RWPE1 (cell line): ENCODE results near the gene PROCA1.

Source experiments
- CTCF ChIA-PET: fragments of 350-600 bp; sonication (Branson Sonifier 250); formaldehyde crosslinking; extraction: SDS; loops from one replicate; lab custom pipeline; 2021; lab: Yijun Ruan, JAX
- POLR2A ChIA-PET: fragments of 400-600 bp; formaldehyde crosslinking; extraction: SDS; loops from one replicate; lab custom pipeline; 2020; ENCODE audit warnings: antibody characterized with exemption; ENCODE audit not compliant: low non-redundant PET; lab: Yijun Ruan, JAX
- DNase-seq: peaks from one replicate; pipeline ENCODE4 v3.0.0; 2012; ENCODE audit warnings: low spot score
- H3K27ac ChIP-seq: fragments of 450-650 bp; 2 replicates; pipeline ENCODE4 v1.5.1; 2017
- CTCF ChIP-seq: fragments of 450-650 bp; conservative IDR thresholded peaks from 2 replicates; pipeline ENCODE4 v1.5.1; 2017; ENCODE audit warnings: low read depth, mild to moderate bottlenecking

The PROCA1 gene

DNA sequence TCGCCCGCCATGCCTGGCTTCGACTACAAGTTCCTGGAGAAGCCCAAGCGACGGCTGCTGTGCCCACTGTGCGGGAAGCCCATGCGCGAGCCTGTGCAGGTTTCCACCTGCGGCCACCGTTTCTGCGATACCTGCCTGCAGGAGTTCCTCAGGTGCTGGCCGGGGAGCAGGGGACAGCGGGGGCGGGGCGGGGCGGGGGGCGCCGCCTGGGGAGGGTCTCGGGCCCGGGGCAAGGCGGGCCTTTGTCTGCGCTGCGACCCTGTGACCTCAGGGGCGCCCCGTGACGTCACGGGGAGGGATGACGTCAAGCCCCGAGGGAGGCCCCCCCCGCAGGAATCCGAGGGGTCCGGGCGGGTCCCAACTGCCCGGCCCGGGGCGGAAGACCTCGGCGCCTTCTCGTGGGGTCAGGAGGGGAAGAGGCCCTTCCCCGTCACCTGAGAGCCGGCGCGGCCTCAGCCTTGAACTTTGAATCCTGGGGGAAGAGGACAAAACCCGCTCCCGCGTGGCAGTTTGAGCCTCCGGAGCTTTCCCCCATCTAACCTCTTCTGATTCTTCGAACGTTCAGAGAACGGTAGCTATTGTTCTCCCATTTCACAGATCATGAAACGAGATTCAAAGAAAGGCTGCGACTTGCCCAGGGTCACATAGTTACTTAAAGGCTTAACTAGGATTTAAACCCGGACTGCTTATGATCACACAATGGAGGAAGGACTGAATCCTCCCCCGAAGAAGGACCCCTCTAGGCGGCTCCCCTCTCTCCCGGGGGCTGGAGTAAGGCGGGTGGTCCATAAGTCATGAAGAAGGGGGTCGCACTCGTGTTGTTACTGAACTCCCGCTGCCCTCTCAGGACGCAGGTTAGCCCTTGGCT lies 32.6 kb upstream of the PROCA1 start:
- DNase-seq = peak; percentile 76
- CTCF ChIA-PET = interaction anchor here (14.3 kb wide), 1 partner anchor 18 kb away, joined by 249 read pairs; the partner anchor contains the start of genes NEK8 and TLCD1
- peak overlapping the region; percentile 100 for H3K27ac ChIP-seq
- TF ChIP-seq CTCF = no peak
- POLR2A ChIA-PET = interaction anchor here (0.8 to 6.8 kb wide), 2 partner anchors 18 to 25 kb away, joined by 3 to 95 read pairs; partner anchors contain the start of genes NEK8, RPL23A and TLCD1

DNA sequence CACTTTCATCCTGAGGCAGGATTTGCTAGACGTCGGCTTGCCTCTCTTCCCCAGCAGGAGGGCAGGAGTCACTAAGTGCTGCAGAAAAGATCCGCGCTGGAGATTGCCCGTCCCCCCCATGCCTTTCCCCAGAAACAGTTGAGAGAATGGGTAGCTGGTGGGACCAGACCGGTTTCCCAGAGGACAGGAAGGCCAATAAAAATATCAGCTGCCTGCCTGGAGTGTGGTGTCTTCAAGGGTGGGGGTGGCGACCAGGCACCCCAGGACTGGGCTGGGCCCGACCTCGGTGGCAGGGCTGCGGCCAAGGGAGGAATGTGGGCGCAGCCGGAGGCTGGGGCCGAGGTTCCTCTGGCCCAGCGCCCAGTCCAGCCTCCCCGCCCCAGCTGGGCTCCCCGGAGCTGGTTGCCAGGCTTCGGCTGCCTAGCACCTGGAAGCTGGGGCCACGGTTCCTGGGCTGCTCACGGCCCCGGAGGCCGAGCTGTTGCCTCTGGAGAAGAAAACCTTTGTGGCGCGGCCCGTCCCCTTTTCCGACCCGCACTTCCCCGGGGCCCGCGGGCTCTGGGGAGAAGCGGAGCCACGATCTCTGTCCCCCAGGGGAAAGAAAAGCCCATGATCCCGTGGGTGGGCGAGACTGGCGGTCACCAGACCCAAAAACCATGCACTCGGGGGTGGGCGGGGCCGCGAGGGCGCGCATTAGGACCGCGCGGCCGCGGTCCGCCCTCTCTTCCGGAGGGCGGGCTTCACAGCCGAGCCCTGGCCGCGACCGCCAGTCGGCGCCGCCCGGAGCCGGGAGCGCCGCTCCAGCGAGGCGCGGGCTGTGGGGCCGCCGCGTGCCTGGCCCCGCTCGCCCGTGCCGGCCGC lies 31.8 kb upstream of the PROCA1 start, which contains the start of gene TRAF4:
TSS of gene TRAF4 (plus strand) at position 769 of the 861 bp plus-strand sequence. CDS start 102 bp downstream, outside the sequence.
- TF ChIP-seq CTCF = 0 out of 2 replicates have a peak, but pooled peaks have one; percentile 7
- DNase-seq = peak; percentile 93
- peak within 1 kb of the TSS; percentile 100 for H3K27ac ChIP-seq
- ChIA-PET POLR2A (interaction anchor here (1.1 to 6.8 kb wide), 2 partner anchors 17 to 24 kb away, joined by 5 to 95 read pairs; partner anchors contain the start of genes NEK8, RPL23A and TLCD1), CTCF (interaction anchor here (0.6 to 14.3 kb wide), 4 partner anchors 17 to 114 kb away, joined by 3 to 249 read pairs (median 4); partner anchors contain the start of genes NEK8 and TLCD1)

GRCh38 chr17:28741358-28742349 lies 30.0 kb upstream of the PROCA1 start:
- peak overlapping the region; percentile 100 for H3K27ac ChIP-seq
- no peak for DNase-seq
- CTCF ChIA-PET = interaction anchor here (14.3 kb wide), 1 partner anchor 15 kb away, joined by 249 read pairs; the partner anchor contains the start of genes NEK8 and TLCD1
- POLR2A ChIA-PET = interaction anchor here (6.8 kb wide), 1 partner anchor 15 kb away, joined by 95 read pairs; the partner anchor contains the start of genes NEK8 and TLCD1
- TF ChIP-seq CTCF = no peak

DNA sequence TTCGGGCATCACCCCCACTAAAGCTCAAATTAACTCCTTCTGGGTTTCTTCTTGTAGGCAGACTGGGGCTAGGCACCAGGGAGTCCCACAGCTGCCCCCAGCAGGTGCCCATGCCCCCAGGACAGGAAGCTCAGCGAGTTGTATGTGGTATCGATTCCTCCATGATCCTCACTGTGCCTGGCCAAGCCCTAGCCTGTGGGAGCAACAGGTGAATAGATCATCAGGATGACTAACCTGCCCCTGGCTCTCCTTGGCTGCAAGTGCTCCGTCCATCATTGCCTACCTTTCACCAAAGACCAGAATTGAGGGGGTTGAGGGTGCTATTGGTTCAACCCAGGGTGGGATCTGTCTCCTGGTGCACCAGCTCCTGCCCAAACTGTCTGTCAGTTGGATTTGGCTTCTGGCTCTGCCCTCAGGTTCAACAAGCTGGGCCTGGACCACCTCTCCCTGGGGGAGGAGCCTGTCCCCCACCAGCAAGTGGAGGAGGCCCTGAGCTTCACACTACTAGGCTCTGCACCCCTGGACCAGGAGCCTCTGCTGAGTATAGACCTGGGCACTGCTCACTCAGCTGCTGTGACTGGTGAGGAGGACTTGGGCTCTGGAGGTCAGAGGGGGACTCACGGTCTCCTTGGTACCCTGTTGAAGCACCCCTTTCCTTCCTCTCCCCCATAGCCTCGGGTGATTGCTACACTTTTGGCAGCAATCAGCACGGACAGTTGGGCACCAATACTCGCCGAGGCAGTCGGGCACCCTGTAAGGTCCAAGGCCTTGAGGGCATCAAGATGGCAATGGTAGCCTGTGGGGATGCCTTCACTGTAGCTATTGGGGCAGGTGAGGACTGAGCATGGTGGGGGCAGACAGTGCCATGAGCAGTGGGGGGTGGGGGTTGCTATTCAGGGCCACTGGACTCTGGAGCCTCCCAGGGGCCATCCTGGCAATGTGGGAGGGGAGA lies 29.0 kb upstream of the PROCA1 start:
- no peak for TF ChIP-seq CTCF
- DNase-seq = no peak
- CTCF ChIA-PET = interaction anchor here (14.3 kb wide), 1 partner anchor 14 kb away, joined by 249 read pairs; the partner anchor contains the start of genes NEK8 and TLCD1
- peak overlapping the region; percentile 100 for H3K27ac ChIP-seq
- POLR2A ChIA-PET = interaction anchor here (6.8 kb wide), 1 partner anchor 14 kb away, joined by 95 read pairs; the partner anchor contains the start of genes NEK8 and TLCD1
